Activated B cell treated with CpG ODN at 0.5 μM for 24 hours (primary cell): ENCODE data around the gene SOX1. TPM values are rescaled to one million over a fixed set of nuclear protein-coding genes. Genes with fewer than 3 reads are reported as not detected.

ENCODE experiments used
- ATAC-seq: fragments of 200-7000 bp; cut with Tn5 transposase; one replicate; pipeline ENCODE4 v1.10.0; 2021; ENCODE audit warnings: low read depth, mild to moderate bottlenecking, moderate library complexity
- CTCF ChIA-PET: fragments of 350-600 bp; sonication (Branson Sonifier 250); formaldehyde crosslinking; loops from one replicate; lab custom pipeline; 2021; ENCODE audit warnings: antibody characterized with exemption; lab: Charles Lee
- POLR2A ChIA-PET: fragments of 350-600 bp; sonication (Branson Sonifier 250); formaldehyde crosslinking; loops from one replicate; lab custom pipeline; 2021; ENCODE audit warnings: antibody characterized with exemption; lab: Charles Lee
- DNase-seq: peaks from one replicate; pipeline ENCODE4 v3.0.0; 2022
- H3K27ac Mint-ChIP-seq: one replicate; pipeline ENCODE4 v1.8.0; 2020; ENCODE audit warnings: mixed read lengths
- H3K27me3 Mint-ChIP-seq: one replicate; pipeline ENCODE4 v1.8.0; 2021; ENCODE audit warnings: mixed read lengths
- H3K36me3 Mint-ChIP-seq: one replicate; pipeline ENCODE4 v1.8.0; 2021; ENCODE audit warnings: low read depth, mixed read lengths
- H3K4me1 Mint-ChIP-seq: one replicate; pipeline ENCODE4 v1.8.0; 2021; ENCODE audit warnings: mixed read lengths
- H3K4me3 Mint-ChIP-seq: one replicate; pipeline ENCODE4 v1.8.0; 2020; ENCODE audit warnings: mild to moderate bottlenecking, mixed read lengths
- H3K9me3 Mint-ChIP-seq: one replicate; pipeline ENCODE4 v1.8.0; 2020; ENCODE audit warnings: mixed read lengths
- CTCF ChIP-seq: fragments of 200-600 bp; IDR thresholded peaks from one replicate; pipeline ENCODE4 v1.8.0; 2022; ENCODE audit warnings: antibody characterized with exemption, mild to moderate bottlenecking
- intact Hi-C: fragments of 100-400 bp; cut with micrococcal nuclease; formaldehyde crosslinking; loops from one replicate; pipeline ENCODE4 v1.15.1; 2024
- total RNA-seq: library from RNA; stranded (reverse); gene quantifications from 2 replicates; pipeline ENCODE4 v1.2.3, GENCODE V29; 2022

Gene SOX1
- total RNA-seq, 1 donor from 2014 or later: not detected

- no peaks in the 10 kb centered on the region for H3K4me1 Mint-ChIP-seq
- POLR2A ChIA-PET: no interaction called here
- no peak for DNase-seq
- CTCF ChIA-PET: no interaction called here
- H3K9me3 Mint-ChIP-seq: no peaks in the 10 kb centered on the region
- TF ChIP-seq CTCF: no peak
- no peak overlapping the region for H3K4me3 Mint-ChIP-seq
- intact Hi-C loops: no loop called here
- H3K36me3 Mint-ChIP-seq: no peaks in the 10 kb centered on the region
- H3K27me3 Mint-ChIP-seq: peaks cover 49% of the 10 kb centered on the region
- no peak for ATAC-seq
- no peak overlapping the region for H3K27ac Mint-ChIP-seq
These were observed 13.7 kb upstream of the SOX1 start for GRCh38 chr13:112053167-112053743.

DNA sequence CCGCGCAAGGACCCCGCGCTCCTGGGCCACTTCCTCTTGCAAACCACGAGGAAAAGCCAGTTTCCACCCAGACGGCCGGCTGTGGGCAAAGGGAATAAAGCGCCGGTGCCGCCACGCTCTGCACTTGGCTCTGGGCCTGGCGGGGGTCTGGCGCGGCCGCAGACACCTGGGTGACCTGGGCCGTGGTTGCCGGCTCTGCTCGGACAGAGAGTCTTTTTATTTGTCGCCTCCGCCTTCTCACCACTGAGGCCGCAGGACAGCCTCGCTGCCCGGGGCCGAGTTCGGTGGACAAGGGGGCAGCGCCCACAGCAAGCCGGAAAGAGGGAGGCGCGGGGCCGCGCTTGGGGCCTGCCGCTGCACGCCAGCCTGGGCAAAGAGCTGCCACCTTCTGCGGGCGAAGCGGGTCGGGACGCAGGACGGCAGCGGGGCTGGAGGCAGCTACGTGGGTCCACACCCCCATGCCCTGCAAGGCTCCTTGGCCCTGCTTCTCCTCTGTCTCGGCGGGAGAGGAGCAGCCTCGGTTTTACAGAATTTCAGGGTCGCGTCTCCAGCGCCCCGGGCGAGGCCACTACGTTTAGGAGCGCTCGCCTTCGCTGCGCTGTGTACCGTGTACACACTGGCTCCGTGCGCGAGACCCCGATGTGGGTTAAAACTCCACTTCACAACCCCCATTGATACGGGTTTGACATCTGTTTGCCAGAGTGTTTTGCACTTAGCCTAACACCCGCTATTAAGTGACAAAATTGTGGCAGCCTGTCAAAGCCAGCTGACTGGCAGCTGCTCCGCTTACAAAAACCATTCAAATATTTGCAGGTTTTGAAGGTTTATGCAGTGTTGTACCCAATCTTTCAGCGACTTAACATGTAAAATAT is 13.0 kb upstream of the SOX1 start:
- Mint-ChIP-seq H3K4me1 (no peaks in the 10 kb centered on the region), H3K4me3 (no peak overlapping the region), H3K36me3 (no peaks in the 10 kb centered on the region), H3K9me3 (no peaks in the 10 kb centered on the region), H3K27ac (no peak overlapping the region), H3K27me3 (peaks cover 51% of the 10 kb centered on the region)
- no peak for DNase-seq
- no peak for ATAC-seq
- POLR2A ChIA-PET: no interaction called here
- no peak for TF ChIP-seq CTCF
- intact Hi-C loops: no loop called here
- CTCF ChIA-PET: no interaction called here

DNA sequence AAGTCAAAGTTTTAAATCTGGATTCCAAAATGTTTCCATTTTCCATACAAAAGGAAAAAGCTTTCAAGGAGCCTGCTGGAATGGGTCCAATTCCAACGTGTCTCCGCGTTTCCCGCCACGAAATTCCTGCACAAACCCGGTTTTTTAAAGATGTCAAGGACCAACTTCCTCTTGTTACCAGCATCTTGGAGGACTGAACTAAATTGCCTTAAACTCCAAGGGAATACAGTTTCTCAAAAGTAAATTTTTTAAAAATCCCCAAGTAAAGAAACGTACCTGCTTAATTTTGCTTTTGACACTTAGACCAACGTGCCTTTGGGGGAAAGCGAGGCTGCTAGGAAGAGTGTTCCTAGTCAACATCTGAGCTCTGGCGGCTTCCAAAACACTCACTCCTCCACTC is 12.3 kb upstream of the SOX1 start:
- Mint-ChIP-seq H3K27ac (no peak overlapping the region), H3K4me3 (no peak overlapping the region), H3K4me1 (no peaks in the 10 kb centered on the region), H3K36me3 (no peaks in the 10 kb centered on the region), H3K27me3 (peaks cover 57% of the 10 kb centered on the region), H3K9me3 (no peaks in the 10 kb centered on the region)
- intact Hi-C loops: no loop called here
- ATAC-seq (no peak), DNase-seq (no peak)
- no peak for TF ChIP-seq CTCF
- ChIA-PET POLR2A (no interaction called here), CTCF (no interaction called here)

DNA sequence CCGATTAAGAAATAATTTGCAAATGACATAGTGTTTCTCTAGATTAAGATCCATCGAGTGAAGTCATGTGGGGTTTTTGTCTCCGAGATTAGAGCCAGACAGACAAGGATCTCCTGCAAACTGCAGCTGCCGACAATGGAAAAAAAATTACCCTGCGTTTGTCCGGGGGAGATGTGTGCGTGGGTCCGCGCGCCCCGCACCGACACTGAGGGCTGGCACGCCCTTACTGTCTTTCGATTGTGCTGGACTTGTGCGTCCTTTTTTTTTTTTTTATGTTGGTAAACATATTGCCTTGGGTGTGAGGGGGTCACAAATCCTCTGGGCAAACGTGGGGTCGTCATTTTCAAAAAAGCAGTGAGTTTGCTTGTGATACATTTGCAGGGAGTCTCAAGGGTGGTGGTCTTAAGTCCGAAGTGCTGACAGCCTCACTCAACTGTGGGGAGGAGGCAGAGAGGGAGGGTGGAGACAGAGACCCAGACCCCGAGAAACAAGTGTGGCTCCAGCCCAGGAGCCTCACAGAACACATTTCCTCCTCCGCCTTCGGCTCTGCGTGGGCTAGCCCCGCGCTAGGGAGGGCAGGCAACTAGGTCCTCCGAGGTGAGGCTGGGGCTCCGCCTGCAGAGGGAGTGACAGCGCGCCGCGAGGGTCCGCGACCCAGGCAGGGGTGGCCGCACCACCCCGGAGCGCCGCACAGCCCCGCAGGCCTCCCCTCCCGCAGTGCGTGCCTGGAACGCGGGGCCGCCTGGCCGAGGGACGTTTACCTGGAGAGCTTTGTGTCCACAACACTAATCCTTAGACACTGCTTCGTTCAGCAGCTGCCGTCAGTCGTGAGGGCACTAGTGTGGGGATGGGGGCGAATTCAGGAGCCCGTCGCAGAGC is 11.7 kb upstream of the SOX1 start:
- intact Hi-C loops: no loop called here

More for the DNA sequence above, 11.7 kb upstream of the SOX1 start:
- Mint-ChIP-seq H3K36me3 (no peaks in the 10 kb centered on the region), H3K4me1 (no peaks in the 10 kb centered on the region), H3K4me3 (no peak overlapping the region), H3K27ac (no peak overlapping the region), H3K9me3 (no peaks in the 10 kb centered on the region), H3K27me3 (peaks cover 58% of the 10 kb centered on the region)
- ATAC-seq (no peak), DNase-seq (no peak)
- ChIA-PET CTCF (no interaction called here), POLR2A (no interaction called here)
- TF ChIP-seq CTCF: no peak
